Peyer's patch (tissue), 4 donors: ENCODE results near the gene DQX1. TPM values are rescaled to one million over a fixed set of nuclear protein-coding genes. Genes with fewer than 3 reads are reported as not detected.

Experiments used
- DNase-seq, 3 donors: peaks; one replicate each; pipeline ENCODE4 v3.0.0-alpha.2; 2017 to 2019
- H3K27ac ChIP-seq, 4 donors: fragments of 200-600 bp; sonication (generic); one replicate each; pipeline ENCODE4 v1.5.1; 2016 to 2019
- H3K27me3 ChIP-seq, 2 donors: fragments of 200-600 bp; sonication (generic); one replicate each; pipeline ENCODE4 v1.5.1; 2019
- H3K36me3 ChIP-seq, 3 donors: fragments of 200-600 bp; sonication (generic); one replicate each; pipeline ENCODE4 v1.5.1; 2016 to 2019
- H3K4me1 ChIP-seq, 4 donors: fragments of 200-600 bp; sonication (generic); one replicate each; pipeline ENCODE4 v1.5.1; 2016 to 2019
- H3K4me3 ChIP-seq, 4 donors: fragments of 200-600 bp; sonication (generic); 1 replicate in 3 of 4; 2 replicates in 1 of 4; pipeline ENCODE4 v1.5.1; 2016 to 2019; ENCODE audit warnings: mild to moderate bottlenecking in 1 of 4
- H3K9me3 ChIP-seq, 4 donors: fragments of 200-600 bp; sonication (generic); one replicate each; pipeline ENCODE4 v1.5.1; 2016 to 2019; ENCODE audit warnings: mild to moderate bottlenecking in 1 of 4
- POLR2A ChIP-seq, 2 donors: fragments of 450-650 bp; IDR thresholded peaks; one replicate each; pipeline ENCODE4 v1.5.1; 2017; ENCODE audit warnings: antibody characterized with exemption in 2 of 2, mild to moderate bottlenecking in 2 of 2, moderate library complexity in 2 of 2
- total RNA-seq, 4 donors: library from RNA; depleted of rRNA; stranded (reverse); fragments of >200 nt; gene quantifications; one replicate each; pipeline ENCODE4 v1.1.0, GENCODE V29; 2016
- TF ChIP-seq, protein P1 (sequence below), 6 experiments: fragments of 450-650 bp in 4 of 6; fragments of 200-600 bp in 2 of 6; sonication (generic) in 1 of 6; IDR thresholded peaks; one replicate each; pipeline ENCODE4 v1.5.1; 2017 to 2019; ENCODE audit warnings: antibody characterized with exemption in 6 of 6, mild to moderate bottlenecking in 3 of 6, moderate library complexity in 1 of 6

Gene DQX1
- total RNA-seq, 4 donors from 2014 or later, result 14.0 to 116 (median 75.3) TPM

DNA sequence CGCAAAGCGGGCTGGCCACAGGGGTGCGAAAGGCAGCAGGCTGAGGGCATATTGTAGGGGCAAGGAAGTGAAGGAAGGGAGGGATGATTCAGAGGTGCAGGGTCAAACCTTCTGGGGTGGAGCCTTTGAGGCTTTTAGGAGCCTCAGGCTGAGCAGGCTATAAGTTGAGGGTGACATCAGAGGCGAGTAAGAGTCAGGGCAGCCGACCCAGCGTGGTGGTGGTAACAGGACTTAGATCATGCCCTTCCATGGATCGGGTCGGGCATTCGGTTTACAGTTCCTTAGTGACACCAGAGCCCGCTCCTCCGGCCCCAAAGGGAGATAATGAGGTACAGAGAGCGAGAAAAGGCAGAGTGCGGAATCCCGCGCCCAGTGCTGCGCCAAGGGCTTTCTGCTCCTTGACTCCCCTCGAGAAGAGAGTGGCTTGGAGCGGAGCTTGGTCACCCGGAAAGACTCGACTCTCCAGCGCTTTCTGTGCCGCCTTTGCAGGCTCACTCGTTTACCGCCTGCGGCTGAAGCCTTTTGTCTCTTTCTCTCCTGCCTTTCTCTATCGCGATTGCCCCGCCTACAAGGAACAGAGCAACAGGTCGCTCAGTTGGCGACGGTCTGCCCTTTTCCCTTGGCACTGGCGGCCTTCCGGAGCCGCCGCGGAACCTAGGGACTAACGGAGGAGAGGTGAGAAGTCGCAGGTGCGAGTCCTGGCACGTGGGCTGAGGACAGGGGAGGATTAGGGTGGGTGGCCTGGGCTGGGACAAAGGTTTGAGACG, 27.3 kb downstream of the DQX1 start:
- peak in 2 of 3 donors; percentile 55 to 70 for DNase-seq
- TF ChIP-seq, protein P1, sequence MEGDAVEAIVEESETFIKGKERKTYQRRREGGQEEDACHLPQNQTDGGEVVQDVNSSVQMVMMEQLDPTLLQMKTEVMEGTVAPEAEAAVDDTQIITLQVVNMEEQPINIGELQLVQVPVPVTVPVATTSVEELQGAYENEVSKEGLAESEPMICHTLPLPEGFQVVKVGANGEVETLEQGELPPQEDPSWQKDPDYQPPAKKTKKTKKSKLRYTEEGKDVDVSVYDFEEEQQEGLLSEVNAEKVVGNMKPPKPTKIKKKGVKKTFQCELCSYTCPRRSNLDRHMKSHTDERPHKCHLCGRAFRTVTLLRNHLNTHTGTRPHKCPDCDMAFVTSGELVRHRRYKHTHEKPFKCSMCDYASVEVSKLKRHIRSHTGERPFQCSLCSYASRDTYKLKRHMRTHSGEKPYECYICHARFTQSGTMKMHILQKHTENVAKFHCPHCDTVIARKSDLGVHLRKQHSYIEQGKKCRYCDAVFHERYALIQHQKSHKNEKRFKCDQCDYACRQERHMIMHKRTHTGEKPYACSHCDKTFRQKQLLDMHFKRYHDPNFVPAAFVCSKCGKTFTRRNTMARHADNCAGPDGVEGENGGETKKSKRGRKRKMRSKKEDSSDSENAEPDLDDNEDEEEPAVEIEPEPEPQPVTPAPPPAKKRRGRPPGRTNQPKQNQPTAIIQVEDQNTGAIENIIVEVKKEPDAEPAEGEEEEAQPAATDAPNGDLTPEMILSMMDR (IDR thresholded peaks at IDR 0.05), result no peak
- no peak for TF ChIP-seq POLR2A (IDR thresholded peaks at IDR 0.05)
- Histone ChIP-seq H3K4me1 (peaks cover 3 to 46% (median 26%) of the 10 kb centered on the region in 4 donors), H3K4me3 (peak overlapping the region; percentile 30 to 60 (median 52)), H3K9me3 (no peaks in the 10 kb centered on the region), H3K27me3 (no peaks in the 10 kb centered on the region), H3K36me3 (peaks cover 0 to 8% (median 0%) of the 10 kb centered on the region in 3 donors), H3K27ac (peak overlapping the region in 3 of 4 donors; percentile 16 to 49 (median 29))

- H3K27ac ChIP-seq, result peak overlapping the region in 3 of 4 donors; percentile 16 to 49 (median 25)
- peaks cover 3 to 42% (median 21%) of the 10 kb centered on the region in 4 donors for H3K4me1 ChIP-seq
- H3K4me3 ChIP-seq, result peak overlapping the region; percentile 30 to 60 (median 52)
- H3K36me3 ChIP-seq, result peaks cover 0 to 16% (median 0%) of the 10 kb centered on the region in 3 donors
- H3K27me3 ChIP-seq, result no peaks in the 10 kb centered on the region
- H3K9me3 ChIP-seq, result no peaks in the 10 kb centered on the region
- TF ChIP-seq, protein P1 (IDR thresholded peaks at IDR 0.05), result no peak
- TF ChIP-seq POLR2A (IDR thresholded peaks at IDR 0.05), result no peak
- DNase-seq, result peak in 2 of 3 donors; percentile 68 to 74
Measured at GRCh38 chr2:74497777-74498499, 28.1 kb downstream of the DQX1 start.

DNA sequence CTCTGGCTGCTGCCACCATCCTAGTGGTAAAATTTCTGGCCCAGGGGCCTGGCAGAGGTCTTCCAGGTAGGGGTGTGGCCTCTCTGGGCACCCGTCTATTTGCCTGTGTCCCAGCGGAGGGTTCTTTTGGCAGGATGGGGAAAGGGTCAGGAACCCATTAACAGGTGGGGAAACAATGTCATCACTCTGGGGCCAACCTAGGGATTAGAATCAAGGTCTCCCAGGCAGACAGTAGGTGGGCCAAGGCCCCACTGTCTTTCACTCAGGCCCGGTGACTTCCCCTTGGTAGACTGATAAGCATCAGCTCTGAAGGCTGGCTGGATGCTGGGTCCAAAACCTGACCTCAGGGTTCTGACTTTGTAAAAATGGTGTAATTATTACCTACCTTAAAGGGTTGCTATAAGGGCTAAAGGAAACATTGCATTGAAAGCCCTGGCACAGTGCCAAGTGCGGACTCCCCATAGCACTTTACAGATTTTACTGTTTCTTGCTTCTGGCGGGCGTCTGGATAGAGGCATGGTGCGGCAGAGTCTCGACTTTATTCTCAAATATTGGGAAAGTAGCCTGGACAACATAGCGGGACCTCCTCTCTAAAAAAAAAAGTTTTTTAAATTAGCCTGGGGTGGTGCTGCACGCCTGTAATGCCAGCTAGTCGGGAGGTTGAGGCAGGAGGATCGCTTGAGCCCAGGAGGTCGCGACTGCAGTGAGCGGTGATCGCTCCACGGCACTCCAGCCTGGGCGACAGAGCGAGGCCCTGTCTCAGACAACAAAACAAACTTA, 28.8 kb downstream of the DQX1 start:
- peak overlapping the region in 1 of 4 donors; percentile 49 for H3K27ac ChIP-seq
- peak overlapping the region in 3 of 4 donors; percentile 50 to 60 (median 53) for H3K4me3 ChIP-seq
- H3K4me1 ChIP-seq, result peaks cover 3 to 38% (median 19%) of the 10 kb centered on the region in 4 donors
- no peak for DNase-seq
- TF ChIP-seq, protein P1 (IDR thresholded peaks at IDR 0.05), result no peak
- TF ChIP-seq POLR2A (IDR thresholded peaks at IDR 0.05), result no peak
- H3K36me3 ChIP-seq, result peaks cover 0 to 23% (median 0%) of the 10 kb centered on the region in 3 donors
- no peaks in the 10 kb centered on the region for H3K27me3 ChIP-seq
- H3K9me3 ChIP-seq, result no peaks in the 10 kb centered on the region

GRCh38 chr2:74495440-74495839, 30.6 kb downstream of the DQX1 start:
- no peaks in the 10 kb centered on the region for H3K27me3 ChIP-seq
- peak in 1 of 3 donors; percentile 5 for DNase-seq
- no peak overlapping the region for H3K27ac ChIP-seq
- peaks cover 3 to 29% (median 19%) of the 10 kb centered on the region in 4 donors for H3K4me1 ChIP-seq
- H3K9me3 ChIP-seq, result no peaks in the 10 kb centered on the region
- no peak overlapping the region for H3K4me3 ChIP-seq
- peaks cover 0 to 41% (median 0%) of the 10 kb centered on the region in 3 donors for H3K36me3 ChIP-seq
- TF ChIP-seq, protein P1 (IDR thresholded peaks at IDR 0.05), result no peak
- no peak for TF ChIP-seq POLR2A (IDR thresholded peaks at IDR 0.05)

DNA sequence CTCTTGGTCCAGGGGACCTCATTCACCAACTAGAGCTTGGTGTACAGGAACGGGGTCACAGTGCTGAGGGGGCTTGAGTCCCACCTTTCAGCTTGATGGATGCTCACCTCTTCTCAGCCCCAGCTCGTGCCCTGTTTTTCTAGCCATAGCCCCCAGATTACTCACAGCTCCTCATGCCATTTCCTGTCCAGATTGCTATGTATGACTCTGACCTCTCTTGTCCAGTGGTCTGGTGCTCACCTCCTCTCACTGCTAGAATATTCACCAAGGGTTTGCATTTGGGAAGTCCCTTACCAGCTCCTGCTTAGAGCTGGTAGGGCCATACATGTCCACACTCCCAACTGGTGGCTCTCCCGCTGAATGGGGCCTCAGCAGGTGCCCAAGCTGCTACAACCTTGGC, 32.5 kb downstream of the DQX1 start:
- no peak for TF ChIP-seq POLR2A (IDR thresholded peaks at IDR 0.05)
- TF ChIP-seq, protein P1 (IDR thresholded peaks at IDR 0.05), result no peak
- peaks cover 2 to 20% (median 7%) of the 10 kb centered on the region in 4 donors for H3K4me1 ChIP-seq
- H3K27ac ChIP-seq, result no peak overlapping the region
- H3K36me3 ChIP-seq, result peaks cover 0 to 52% (median 0%) of the 10 kb centered on the region in 3 donors
- H3K4me3 ChIP-seq, result no peak overlapping the region
- DNase-seq, result peak in 1 of 3 donors; percentile 7
- H3K27me3 ChIP-seq, result no peaks in the 10 kb centered on the region
- H3K9me3 ChIP-seq, result no peaks in the 10 kb centered on the region
